GM19193 (cell line): ENCODE data around the gene FBXL15.

Experiments used
- POLR2A ChIP-seq: IDR thresholded peaks from 4 replicates; pipeline ENCODE4 v1.6.1; 2011; ENCODE audit not compliant: insufficient read depth, insufficient read length; ENCODE audit errors: extremely low read depth

FBXL15 gene

DNA sequence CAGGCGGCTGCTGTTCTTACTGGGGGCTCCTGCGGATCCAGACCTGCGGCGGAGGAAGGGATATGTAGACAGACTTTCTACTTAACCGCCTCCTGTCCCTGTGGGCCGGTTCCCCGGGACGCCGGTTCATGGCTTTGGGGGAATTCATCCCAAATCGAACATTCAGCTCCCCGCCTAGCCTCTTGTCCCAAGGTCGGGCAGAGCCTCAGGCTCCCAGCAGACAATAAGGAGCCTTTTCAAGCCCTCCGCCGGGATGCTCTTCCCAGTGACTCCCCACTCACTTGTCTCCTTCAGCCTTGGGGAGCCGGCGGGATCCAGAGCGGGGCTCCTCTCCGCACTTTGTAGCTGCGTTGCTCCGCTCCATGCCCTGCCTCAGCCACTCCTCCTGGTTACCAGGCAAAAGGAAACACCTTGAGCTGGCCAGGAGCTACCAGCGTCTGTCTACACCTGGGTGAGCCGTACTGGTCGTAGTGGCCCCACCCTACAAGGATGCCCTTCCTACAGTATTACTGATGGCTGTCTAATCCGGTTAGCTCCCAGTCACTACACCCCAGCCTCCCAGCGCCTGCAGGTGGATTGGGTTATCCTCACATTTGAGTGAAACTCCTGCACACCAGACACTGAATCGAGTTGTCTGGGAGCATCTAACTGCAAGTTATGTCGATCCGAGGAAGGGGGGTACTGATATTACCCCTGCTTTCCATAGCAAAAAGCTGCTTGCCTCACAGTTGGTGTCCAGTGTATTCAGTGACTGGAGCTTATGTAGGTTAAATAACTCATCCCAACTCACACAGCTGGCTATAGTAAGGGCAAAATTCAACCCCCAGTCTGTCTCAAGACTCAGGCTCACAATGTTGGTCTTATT is 30.7 kb downstream of the FBXL15 start, which contains the start of gene C10orf95:
Gene C10orf95, minus strand, starts transcription at position 439 of the 865 bp plus-strand sequence. CDS start 450 bp downstream, outside the sequence.
- no peak for TF ChIP-seq POLR2A

- TF ChIP-seq POLR2A = no peak
Observed at GRCh38 chr10:102452672-102453340, 32.2 kb downstream of the FBXL15 start.

- no peak for TF ChIP-seq POLR2A
Observed at GRCh38 chr10:102453502-102453901, 32.9 kb downstream of the FBXL15 start.

- TF ChIP-seq POLR2A = no peak
Observed at GRCh38 chr10:102455893-102456471, 35.3 kb downstream of the FBXL15 start.

- no peak for TF ChIP-seq POLR2A
Observed at GRCh38 chr10:102457591-102458150, 37.0 kb downstream of the FBXL15 start.

GRCh38 chr10:102458656-102459055 is 38.0 kb downstream of the FBXL15 start:
- TF ChIP-seq POLR2A = no peak

DNA sequence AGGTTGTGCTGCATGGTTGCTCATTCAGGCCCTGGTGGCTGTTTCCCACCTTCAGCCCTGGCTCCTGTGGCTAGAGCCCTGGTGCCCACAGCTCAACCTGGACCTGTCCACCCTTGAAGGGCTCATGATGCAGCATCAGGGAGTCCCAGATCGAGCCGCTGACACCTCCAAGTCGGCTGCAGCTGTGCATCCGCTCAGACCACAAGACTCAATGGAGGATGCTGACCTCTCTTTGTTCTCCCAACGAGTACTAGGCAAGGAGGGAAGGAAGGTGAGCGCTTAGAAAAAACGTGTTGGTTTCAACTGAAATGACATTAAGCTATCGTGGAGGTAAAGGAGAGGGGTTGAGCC is 40.2 kb downstream of the FBXL15 start:
- TF ChIP-seq POLR2A = no peak

DNA sequence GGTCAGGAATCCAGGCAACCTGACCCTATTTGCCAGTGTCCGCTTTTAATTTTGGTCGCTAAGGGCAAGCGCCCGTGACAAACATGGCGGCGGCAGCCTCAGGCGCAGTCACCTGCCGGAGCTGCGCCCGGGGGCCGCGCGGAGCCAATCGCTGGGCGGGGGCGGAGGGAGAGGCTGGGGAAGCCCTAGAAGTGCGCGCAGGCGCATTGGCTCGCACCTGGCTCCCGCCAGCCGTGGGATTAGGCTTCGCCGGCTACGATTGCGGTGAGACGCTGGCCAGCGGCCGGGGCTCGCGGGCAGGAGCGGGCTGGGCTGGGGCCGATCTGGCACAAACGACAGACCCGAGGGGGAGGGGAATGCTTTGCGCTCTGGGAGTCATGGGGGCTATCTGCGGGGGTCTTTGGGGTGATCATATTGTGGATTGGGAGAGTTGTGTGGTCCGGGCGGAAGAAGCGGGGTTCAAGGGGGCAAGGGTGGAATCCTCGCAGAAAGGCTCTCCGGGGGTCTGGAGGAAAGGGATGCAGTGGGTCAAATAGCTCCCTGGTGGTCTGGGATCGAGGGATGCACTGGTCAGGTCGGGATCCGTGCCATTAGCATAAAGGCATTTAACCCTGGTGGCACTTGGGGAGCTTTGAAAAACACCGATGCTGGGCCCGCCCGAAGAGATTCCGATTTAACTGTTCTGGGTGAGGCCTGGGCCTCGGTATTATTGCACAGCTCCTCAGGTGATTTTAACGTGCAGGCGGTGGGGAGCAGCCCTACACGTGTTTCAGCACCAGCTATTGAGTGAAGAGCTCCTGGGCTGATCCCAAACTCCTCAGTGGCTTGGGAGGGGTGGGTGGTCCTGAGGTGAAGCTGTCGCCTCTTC is 40.8 kb downstream of the FBXL15 start:
- TF ChIP-seq POLR2A = peak; percentile 51

DNA sequence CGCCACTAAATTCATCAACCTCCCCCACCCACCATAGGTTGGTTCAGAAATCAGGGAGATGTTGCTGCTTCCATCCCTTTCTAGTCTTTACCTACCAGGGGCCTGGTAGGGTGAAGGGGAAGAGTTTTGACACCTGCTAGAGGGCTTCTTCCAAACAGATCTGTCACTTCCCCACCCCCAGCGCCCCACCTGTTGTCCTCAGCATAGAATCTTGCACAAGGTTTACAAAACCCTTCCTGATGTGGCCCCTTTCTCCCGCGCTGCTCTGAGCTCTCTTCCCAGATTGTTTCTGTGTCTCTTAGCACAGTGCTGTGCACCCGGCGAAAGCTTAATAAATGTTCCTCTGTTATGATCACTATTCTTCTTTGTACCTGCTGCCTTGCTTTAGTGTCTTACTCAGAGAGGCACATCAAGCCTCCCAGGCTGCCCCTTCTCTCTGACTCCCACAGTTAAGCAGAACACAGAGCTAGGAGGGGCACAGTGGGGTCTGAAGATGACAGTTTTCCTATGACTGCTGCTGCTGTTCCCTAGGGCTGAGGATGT is 41.9 kb downstream of the FBXL15 start:
- TF ChIP-seq POLR2A = no peak

DNA sequence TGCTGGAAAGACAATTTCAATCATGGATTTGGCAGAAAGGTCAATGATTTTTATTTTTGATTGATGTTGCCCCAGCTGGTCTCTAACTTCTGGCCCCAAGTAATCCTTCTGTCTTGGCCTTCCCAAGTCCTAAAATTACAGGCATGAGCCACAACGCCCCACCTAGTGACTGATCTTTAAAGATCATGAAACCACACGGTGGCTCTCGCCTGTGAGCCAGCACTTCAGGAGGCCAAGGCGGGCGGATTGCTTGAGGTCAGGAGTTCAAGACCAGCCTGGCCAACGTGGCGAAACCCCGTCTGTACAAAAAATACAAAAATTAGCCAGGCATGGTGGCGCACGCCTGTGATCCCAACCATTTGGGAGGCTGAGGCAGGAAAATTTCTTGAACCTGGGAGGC is 43.3 kb downstream of the FBXL15 start:
- no peak for TF ChIP-seq POLR2A

DNA sequence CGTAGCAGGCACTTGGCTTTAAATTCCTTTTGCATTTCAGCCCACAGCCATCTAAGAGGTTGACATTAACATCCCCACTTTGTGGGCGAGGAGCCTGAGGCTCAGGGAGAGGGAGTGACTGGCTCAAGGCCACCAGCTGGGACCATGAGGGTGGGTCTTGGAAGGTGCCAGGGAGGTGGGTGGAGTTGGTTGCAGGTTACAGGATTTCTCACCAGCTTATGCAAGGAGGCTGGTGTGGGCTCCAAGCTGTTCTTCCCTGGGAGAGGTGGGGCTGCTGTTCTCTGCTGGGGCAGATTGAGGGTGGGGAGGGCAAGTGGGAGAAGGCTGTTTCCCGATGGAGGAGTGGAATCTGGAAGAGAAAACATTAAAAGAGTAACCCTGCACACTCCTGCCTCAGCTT is 44.8 kb downstream of the FBXL15 start:
- TF ChIP-seq POLR2A = no peak

DNA sequence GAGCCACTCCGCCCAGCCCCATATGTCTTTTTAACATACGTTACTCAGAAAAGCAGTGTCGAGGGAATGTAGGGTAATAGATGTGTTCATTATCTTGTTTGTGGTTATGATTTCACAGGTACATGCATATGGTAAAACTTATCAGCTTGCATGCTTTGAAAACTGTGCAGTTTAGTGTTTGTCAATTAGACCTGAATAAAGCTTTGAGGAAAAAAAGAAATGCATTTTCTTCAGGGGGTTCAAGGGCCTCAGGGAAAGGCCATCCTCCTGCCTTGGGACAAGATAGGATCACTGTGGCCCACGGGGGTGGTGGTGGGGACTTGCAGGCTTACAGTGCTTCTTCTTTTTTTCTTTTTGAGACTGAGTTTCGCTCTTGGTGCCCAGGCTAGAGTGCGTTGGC is 46.7 kb downstream of the FBXL15 start:
- TF ChIP-seq POLR2A = no peak

GRCh38 chr10:102467971-102468438 is 47.4 kb downstream of the FBXL15 start:
- TF ChIP-seq POLR2A = no peak

GRCh38 chr10:102468683-102469082 is 48.0 kb downstream of the FBXL15 start:
- TF ChIP-seq POLR2A = no peak
